Mammary epithelial cell (primary cell): Measurements from ENCODE around the gene ITGB7.

ENCODE experiments used
- EZH2 ChIP-seq: IDR thresholded peaks from 2 replicates; pipeline ENCODE4 v1.6.1; 2012; ENCODE audit warnings: low read length, inconsistent platforms, borderline replicate concordance
- TF ChIP-seq, protein P1 (sequence below), 2 donors: IDR thresholded peaks in 1 of 2; conservative IDR thresholded peaks in 1 of 2; 2 replicates each; pipeline ENCODE4 v1.5.1; 2011 to 2012; ENCODE audit warnings: inconsistent platforms in 2 of 2, low read length in 2 of 2, mild to moderate bottlenecking in 2 of 2, control low read depth in 1 of 2, low read depth in 1 of 2; ENCODE audit not compliant: insufficient read depth in 1 of 2; ENCODE audit errors: extremely low read depth in 1 of 2

DNA sequence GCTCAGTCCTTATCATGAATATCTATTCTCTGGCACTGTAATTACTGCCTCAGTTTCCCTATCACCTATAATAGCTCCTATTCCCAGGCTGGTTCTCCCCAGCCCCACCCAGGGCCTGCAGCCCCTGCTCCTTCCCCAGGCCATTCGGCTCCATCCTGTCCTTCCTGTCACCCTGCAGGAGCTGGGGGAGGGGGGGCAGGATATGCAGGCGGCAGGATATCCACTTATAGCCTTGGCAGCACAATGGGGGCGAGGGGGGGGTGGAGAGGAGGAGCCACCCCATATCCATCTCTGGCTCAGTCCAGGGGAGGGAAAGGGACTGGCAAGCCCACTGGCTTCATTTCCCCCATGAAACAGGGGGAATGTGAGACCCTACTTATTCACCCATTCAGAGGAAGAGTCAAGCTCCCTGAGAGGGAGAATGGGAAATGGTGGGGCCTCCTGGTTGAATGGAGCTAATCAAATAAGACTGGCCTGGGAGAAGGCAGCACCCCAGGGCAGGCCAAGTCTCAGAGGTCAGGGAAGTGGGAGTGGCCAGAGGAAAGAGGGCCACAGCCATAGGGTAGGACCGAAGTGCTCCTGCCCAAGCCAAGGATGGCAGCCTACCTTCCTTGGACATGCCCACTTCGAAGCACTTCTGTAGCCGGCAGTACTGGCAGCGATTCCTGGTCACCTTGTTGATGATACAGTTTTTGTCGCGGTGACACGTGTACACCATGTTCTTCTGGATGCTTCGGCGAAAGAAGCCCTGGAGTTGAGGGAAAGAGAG lies 7.8 kb upstream of the ITGB7 start:
- TF ChIP-seq, protein P1, sequence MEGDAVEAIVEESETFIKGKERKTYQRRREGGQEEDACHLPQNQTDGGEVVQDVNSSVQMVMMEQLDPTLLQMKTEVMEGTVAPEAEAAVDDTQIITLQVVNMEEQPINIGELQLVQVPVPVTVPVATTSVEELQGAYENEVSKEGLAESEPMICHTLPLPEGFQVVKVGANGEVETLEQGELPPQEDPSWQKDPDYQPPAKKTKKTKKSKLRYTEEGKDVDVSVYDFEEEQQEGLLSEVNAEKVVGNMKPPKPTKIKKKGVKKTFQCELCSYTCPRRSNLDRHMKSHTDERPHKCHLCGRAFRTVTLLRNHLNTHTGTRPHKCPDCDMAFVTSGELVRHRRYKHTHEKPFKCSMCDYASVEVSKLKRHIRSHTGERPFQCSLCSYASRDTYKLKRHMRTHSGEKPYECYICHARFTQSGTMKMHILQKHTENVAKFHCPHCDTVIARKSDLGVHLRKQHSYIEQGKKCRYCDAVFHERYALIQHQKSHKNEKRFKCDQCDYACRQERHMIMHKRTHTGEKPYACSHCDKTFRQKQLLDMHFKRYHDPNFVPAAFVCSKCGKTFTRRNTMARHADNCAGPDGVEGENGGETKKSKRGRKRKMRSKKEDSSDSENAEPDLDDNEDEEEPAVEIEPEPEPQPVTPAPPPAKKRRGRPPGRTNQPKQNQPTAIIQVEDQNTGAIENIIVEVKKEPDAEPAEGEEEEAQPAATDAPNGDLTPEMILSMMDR (conservative IDR thresholded peaks at IDR 0.05 in 1 of 2, IDR thresholded peaks at IDR 0.05 in 1 of 2; ENCODE audit: extremely low read depth in 1 of 2, insufficient read depth in 1 of 2, low read depth in 1 of 2, low read length in 2 of 2) = no peak
- TF ChIP-seq EZH2 = no peak
